GM19463 (cell line): ENCODE measurements around the gene CSPG5.

Source experiments
- ATAC-seq: cut with Tn5 transposase; IDR thresholded peaks from one replicate; pipeline ENCODE4 v1.9.1; 2021; ENCODE audit warnings: mild to moderate bottlenecking, moderate library complexity; ENCODE audit not compliant: unreplicated experiment

Gene CSPG5

DNA sequence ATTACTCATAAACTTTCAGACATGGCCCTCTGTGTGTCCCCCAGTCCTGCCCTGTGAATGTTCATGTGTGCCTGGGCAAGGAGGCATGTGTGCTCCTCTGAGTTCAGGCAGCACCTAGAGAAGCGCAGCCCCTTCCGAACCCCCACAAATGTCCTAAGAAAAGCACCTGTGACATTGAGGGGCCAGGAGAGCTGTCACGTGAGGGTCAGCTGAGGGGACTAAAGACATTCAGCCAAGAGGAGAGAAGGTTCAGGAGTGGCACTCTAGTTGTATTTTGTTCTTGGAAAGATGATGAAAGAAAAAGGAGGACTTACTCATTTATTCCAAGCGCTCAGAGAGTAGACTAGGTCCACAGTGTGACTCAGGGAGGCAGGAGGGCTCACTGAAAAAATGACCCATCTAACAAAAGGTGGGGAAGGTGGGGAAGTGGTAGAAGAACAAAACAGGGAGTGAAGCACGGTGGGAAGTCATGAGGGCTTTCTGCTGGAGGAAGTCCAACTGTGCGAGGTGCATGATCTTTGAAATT lies 37.0 kb downstream of the CSPG5 start:
- no peak for ATAC-seq

DNA sequence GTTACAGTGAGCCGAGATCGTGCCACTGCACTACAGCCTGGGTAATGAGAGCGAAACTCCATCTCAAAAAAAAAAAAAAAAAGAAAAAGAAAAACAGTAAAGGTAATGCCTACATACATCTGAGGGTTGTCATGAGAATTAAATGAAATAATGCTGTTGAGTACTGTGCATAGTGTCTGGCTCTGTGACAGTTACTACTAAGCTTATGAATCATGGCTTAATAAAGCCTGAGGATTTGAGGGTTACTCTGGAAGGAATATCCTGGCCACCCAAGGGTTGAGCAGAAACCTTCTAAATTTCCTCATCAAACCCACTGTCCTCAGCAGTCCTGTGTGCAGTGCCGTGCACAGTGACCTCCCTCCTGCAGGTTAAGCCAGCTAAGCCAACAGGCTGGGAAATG lies 38.4 kb downstream of the CSPG5 start:
- ATAC-seq, result no peak

DNA sequence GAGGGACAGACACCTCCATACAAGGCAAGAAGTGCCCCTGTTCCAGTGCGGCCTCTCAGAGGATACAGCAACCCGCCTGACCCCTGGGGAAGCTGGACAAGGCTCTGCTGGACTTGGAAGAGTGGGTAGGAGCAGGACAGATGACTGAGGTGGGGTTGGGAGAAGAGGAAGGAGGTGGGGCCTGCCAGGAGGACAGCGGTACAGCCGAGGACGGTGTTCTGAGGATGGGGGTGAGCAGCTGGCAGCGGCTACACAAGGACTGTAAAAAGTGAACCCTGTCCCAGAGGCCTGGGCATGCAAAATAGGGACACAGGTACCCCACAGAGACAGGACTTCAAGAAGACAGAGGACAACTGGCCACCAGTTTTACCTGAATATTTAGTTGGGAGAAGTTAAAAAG lies 41.7 kb downstream of the CSPG5 start:
- ATAC-seq, result no peak

DNA sequence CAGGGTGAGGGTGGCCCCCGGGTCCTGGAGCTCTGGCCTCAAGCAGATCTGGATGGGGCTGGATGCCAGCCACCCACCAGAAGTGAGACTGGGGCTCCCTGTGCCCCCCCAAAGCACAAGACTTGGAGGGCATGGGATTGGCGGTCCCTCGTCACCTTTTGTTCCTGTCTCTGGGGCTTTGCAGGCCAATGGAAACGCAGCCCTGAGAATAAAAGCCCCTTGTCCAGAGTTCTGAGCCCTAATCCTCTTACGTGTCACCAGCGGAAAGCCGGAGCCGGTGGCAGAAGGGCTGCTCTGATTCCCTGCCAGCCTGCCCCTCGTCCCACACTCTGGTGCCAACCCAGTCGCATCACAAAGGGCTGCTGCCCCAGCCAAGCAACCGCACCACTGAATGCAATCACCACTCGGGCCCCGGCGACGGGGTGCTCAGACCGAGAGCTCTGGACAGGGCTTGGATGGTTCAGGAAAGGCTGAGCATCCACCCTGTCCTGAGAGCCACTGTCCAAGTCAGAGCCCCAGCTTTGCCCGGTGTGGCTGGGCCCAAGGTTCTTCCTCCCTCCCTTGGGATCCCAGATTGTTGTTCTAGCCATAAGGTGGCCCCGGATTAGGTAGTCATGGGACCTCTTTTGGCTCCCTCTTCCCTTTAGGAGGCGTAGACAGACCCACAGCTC lies 42.3 kb downstream of the CSPG5 start:
- no peak for ATAC-seq

- ATAC-seq, result no peak
These were observed 44.6 kb downstream of the CSPG5 start for GRCh38 chr3:47533996-47534454.

- no peak for ATAC-seq
These were observed 45.2 kb downstream of the CSPG5 start for GRCh38 chr3:47533481-47533880.

- ATAC-seq, result no peak
These were observed 50.5 kb downstream of the CSPG5 start for GRCh38 chr3:47527952-47528725.

GRCh38 chr3:47525617-47526016 lies 53.0 kb downstream of the CSPG5 start:
- ATAC-seq, result no peak

DNA sequence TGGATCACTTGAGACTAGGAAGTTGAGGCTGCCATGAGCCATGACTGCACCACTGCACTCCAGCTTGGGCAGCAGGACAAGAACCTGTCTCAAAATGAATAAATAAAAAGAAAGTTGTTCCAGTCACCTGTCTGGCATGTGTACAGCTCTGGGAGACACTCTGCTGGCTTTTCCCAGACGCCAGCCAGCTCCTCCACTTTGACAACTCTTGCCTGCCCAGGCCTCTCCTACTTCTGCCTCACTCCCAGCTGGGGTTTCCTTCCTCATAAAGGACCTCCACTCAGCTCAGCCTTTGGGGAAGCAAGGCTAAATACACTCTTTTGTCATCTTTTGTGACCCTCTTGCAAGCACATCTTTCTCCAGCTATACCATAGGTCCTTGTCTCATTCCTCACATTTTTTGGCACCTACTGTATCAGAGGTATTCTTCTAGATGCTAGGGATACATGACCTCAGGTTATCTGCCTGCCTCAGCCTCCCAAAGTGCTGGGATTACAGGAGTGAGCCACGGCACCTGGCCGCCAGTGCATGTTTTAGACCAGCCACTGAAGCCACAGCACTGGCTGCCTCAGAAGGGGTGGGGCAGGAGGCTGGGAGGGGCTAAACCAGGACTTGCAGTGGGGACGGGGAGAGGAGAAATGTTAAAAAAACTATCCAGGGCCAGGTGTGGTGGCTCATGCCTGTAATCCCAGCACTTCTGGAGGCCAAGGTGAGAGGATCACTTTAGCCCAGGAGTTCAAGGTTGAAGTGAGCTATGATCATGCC lies 55.2 kb downstream of the CSPG5 start:
- no peak for ATAC-seq

DNA sequence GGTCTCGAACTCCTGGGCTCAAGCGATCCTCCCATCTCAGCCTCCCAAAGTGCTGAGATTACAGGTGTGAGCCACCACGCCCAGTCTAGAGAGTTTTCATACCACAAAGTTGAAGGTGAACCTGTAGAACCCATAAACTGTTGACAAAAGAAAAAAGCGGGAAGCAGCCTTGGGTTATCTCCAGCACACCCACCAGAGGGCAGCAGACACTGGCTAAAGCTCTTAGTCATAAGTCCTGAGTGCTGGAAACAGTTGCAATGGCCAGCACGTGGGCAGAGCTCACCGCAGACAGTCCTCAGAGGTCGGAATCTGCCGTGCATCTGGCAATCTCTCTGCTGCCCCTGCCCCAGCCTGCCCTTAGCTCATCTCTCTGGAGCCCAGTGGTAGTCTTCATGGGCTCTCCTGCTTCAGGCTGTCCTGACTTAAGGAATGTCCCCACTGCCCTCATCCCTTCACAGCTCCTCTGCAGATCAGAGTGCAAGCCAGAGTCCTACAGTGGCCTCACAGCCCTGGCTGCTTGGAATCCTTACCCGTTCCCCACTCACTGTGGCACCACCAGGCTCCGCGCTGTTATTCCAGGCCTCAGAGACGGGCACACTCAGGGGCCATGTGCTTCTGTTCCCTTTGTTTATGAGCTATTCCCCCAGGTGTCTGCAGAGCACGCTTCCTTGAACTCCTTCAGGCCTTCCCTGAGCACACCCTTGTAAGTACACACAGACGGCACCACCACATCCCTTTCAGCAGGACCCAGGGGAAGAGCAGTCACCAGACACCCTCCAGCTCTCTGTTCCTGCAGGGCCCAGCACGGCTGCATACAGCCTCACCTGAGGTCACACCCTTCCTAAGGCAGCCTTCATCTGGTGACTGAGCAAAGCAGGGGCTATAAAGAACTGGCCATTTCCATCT lies 56.3 kb downstream of the CSPG5 start:
- peak; percentile 69 for ATAC-seq

DNA sequence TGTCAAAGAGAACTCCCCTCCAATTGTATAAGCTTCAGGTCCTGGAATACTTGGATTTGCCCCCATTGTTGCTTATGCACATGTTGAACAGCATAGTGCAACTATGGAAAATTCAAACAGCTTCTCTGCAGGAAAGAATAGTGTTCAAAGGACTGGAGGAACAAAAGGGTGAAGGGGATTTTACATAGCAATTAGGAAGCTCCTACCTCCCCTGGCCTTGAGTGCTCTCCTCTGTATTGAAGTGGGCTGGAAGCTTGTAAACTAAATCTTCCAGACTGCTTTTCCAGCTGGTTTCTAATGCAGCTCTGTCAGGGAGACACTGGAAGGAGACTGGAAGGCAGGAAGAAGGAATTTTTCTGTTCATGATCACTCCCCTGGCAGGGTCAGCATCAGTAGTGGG lies 57.9 kb downstream of the CSPG5 start:
- no peak for ATAC-seq

- no peak for ATAC-seq
These were observed 60.7 kb downstream of the CSPG5 start for GRCh38 chr3:47517937-47518336.

DNA sequence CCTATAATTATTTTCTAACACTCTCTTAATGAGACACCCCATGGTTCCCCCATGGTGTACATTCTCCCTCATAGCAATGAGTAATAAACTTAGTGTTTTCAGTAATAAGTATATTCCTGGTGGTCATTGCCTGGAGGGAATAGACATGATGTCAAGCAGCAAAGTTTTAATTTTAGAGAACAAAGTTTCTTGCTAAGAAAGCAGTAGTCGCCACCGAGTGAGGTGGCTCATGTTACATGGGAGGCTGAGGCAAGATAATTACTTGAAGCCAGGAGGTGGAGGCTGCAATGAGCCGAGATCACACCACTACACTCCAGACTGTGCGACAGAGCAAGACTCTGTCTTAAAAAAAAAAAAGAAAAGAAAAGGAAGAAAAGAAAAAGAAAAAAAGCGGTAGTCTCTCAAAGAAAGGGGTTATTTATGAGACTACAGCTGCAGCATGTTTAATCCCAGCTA lies 62.8 kb downstream of the CSPG5 start:
- no peak for ATAC-seq

DNA sequence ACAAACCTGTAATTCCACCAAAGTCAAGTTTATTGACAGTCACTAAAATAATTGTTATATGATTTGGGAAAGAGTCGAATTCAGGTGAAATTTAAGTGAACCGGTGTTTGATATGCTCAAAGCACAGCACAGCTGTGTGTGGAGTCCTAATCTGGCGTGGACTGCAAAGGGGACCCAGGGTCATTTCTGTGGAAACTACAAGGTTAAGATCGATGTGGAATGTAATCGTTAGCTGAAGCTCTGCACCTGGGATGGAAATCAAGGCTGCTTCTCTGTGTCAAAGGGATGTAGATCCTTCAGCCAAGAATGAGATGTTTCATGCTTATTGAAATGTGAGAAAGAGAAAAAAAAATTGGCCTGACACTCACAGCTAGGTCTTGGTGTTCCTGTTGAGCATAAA lies 63.6 kb downstream of the CSPG5 start:
- ATAC-seq, result no peak

DNA sequence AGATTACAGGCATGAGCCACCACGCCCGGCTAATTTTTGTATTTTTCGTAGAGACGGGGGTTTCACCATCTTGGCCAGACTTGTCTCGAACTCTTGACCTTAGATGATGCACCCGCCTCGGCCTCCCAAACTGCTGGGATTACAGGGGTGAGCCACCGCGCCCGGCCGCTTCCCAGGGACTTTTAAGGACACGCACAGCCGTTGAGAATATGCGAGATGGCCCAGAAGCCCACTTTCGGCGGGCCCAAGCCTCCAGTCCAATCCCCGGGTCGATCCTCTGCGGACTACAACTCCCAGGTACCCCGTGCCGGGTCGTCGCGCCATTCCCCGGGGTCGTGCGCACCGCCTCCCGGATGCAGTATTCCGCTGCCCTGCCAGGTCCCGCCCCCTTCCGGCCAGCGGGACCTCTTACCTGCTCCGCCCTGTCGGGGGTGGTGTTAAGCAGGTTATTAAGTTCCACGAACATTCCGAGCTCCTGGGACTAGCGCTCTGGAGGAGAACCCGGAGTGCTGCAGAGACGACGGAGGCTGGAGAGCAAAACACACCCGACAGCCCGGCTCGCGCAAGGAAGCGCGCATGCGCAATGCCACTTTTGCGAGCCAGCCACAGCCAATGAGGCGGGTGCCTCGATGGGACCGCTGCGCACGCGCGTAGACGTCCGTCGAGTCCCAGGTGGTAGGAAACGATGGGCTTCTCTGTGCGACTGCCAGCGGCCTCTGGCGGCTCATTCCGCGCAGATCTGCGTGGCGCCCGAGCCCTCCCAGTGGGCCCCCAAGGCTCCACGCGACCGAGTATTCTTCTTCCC lies 65.3 kb downstream of the CSPG5 start, which contains the start of gene ELP6:
TSS of gene ELP6 (minus strand) at position 588 of the 805 bp plus-strand sequence. CDS start at position 466, 122 bp downstream.
- peak; percentile 96 for ATAC-seq

- no peak for ATAC-seq
These were observed 66.1 kb downstream of the CSPG5 start for GRCh38 chr3:47512416-47513124.
